HG03060 (cell line): ENCODE measurements around the gene SLC23A3.
"Not testable (repeated sequence)": the region's sequence is repeated elsewhere in the genome, so short reads cannot be mapped to it uniquely, and the experiment has no call there.

Source experiments
- ATAC-seq: cut with Tn5 transposase; IDR thresholded peaks from one replicate; pipeline ENCODE4 v1.9.1; 2021; ENCODE audit warnings: low read depth, moderate number of reproducible peaks; ENCODE audit not compliant: unreplicated experiment

Gene SLC23A3

DNA sequence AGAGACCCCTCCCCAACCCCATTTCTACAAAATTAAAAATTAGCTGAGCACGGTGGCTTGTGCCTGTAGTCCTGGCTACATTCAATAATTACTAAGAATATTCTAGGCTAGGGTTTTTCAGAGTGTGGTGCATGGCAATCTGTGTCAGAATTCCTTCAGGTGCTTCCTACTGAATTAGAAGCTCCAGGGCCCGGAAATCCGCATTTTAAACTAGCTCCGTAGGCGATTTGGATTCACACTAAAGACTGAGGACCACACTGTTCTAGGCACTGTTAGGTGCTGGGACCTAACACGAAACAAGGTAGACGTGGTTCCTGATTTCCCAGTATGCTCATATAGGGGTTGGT is 36.1 kb upstream of the SLC23A3 start:
- no peak for ATAC-seq

DNA sequence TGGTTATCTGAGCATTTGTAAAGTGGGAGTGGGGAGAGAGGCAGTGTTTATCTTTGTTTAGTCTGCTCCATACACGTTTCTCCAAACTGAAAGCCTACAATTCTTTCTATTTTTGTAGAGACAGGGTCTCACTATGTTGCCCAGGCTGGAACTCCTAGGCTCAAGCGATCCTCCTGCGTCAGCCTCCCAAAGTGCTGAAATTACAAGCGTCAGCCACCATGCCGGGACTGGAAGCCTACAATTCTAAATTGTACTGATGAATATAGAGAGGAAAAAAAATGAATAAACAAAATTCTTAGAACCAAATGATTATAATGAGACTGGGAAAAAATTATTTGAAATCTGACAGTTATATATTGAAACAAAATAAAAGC is 35.3 kb upstream of the SLC23A3 start:
- ATAC-seq: no peak

DNA sequence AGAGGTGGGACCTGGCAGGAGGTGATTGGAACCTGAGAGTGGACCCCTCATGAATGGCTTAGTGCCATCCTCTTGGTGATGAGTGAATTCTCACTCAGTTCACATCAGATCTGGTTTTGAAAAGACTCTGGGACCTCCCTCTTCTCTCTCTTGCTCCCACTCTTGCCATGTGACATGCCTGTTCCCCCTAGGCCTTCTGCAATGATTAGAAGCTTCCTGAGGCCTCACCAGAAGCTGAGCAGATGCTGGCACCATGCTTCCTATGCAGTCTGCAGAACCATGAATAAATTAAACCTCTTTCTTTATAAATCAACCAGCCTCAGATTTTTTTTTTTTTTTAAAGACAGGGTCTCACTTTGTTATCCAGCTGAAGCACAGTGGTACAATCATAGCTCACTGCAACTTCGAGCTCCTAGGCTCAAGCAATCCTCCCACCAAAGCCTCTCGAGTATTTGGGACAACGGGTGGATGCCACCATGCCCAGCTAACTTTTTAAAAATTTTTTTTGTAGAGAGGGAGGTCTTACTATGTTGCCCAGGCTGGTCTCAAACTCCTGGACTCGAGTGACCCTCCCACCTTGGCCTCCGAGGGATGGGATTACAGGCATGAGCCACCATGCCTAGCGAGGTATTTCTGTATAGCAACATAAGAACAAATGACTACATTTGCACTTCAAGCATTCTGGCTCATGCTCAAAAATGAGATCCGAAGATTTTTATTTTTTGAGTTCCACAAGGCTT is 34.8 kb upstream of the SLC23A3 start:
- ATAC-seq: no peak

DNA sequence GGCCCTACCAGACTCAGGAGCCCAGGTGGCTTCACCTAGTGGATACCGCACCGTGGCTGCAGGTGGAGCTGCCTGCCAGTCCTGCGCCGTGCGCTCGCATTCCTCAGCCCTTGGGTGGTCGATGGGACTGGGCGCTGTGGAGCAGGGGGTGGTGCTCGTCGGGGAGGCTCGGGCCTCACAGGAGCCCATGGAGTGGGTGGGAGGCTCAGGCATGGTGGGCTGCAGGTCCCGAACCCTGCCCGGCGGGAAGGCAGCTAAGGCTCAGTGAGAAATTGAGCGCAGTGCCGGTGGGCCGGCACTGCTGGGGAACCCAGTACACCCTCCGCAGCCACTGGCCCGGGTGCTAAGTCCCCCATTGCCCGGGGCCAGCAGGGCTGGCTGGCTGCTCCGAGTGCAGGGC is 31.5 kb upstream of the SLC23A3 start:
- ATAC-seq: not testable (repeated sequence)

DNA sequence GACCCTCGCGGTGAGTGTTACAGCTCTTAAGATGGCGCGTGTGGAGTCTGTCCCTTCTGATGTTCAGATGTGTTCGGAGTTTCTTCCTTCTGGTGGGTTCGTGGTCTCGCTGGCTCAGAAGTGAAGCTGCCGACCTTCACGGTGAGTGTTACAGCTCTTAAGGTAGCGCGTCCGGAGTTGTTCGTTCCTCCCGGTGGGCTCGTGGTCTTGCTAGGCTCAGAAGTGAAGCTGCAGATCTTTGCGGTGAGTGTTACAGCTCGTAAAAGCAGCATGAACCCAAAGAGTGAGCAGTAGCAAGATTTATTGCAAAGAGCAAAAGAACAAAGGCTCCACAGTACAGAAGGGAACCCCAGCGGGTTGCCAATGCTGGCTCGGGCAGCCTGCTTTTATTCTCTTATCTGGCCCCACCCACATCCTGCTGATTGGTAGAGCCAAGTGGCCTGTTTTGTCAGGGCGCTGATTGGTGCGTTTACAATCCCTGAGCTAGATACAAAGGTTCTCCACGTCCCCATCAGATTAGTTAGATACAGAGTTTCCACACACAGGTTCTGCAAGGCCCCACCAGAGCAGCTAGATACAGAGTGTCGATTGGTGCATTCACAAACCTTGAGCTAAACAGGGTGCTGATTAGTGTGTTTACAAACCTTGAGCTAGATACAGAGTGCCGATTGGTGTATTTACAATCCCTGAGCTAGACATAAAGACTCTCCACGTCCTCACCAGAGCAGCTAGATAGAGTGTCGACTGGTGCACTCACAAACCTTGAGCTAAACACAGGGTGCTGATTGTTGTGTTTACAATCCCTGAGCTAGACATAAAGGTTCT is 30.9 kb upstream of the SLC23A3 start:
- not testable (repeated sequence) for ATAC-seq

DNA sequence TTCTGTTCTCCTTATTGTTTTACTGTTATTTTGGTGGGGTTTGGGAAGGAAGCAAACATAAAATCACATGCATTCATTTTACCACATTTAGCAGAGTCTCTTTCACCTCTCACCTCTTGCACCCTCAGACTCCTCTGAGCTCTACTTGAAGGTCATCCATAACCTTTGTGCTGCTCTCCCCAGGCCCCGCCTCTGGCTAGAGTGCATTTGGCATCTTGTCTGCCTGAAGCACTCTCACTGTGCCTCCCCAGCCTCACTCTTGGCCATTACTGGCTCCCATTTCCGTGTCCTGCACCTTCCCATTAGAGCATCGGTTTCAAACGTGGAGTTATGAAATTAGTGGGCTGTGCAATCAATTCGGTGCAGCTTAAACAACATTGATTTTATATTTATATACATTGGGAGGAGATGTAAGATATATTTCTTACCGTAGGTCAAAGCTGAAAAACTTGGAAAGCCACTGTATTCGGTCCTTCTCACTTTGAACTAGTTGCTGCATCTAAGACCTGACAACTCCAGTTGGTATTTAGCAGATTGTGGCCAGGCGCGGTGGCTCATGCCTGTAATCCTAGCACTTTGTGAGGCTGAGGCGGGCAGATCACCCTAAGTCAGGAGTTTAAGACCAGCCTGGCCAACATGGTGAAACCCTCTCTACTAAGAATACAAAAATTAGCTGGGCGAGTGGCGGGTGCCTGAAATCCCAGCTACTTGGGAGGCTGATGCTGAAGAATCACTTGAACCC is 29.8 kb upstream of the SLC23A3 start:
- ATAC-seq: no peak

DNA sequence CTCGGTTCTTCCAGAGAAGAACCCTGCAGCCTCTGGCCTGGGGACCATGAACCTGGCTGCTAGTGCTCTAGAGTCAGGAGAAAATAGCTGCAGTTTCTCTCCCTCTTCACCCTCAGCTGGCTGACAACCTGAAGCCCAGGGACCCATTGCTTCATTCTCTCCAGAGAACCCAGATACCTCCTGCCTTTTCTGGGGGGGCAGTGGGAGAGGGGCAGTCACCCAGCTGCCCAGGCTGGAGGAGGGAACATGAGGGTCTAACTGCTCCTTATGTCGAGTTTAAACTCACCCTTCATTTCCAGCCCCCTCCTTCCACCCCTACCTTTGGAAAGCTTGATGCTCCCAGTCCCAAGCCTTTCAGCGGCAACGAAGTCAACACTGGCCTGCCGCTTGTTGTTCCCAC is 29.1 kb upstream of the SLC23A3 start:
- ATAC-seq: no peak

DNA sequence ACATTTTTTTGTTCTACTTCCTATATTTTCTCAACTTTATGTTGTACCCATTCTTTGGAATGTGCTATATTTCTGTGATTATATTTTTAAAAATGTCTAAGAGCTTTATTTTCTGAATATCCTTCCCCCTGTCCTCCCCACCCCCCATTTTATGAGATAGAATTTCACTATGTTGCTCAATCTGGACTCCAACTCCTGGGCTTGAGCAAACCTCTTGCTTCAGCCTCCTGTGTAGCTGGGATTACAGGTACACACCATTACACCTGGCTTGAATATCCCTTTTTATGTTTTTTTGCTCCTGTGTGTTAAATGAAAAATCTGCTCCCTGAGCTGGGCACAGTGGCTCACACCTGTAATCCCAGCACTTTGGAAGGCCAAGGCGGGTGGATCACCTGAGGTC is 27.6 kb upstream of the SLC23A3 start:
- ATAC-seq: no peak

DNA sequence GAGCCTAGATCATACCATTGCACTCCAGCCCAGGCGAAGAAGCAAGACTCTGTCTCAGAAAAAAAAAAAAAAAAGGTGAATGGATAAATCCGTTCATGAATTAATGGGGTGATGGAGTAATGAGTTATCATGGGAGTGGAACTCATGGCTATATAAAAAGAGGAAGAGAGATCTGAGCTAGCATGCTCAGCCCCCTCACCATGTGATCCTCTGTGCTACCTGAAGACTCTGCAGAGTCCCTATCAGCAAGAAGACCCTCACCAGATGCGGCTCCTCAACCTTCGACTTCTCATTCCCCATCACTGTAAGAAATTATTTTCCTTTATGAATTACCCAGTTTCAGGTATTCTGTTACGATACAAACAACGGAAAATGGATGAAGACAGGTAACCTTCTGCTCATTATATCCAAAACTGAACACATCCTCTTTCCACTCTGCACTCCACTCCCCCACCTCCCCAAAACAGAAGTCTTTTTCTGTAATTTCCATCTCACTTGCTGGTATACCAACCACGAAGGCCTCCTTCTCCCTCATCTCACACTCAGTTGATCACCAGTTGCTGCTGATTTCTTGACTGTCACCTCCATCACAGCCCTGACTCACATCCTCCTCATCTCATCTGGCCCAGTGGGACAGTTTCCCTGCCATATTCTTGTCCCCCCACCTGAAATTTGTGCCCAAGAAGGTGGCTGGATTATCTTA is 17.1 kb upstream of the SLC23A3 start:
- ATAC-seq: no peak

DNA sequence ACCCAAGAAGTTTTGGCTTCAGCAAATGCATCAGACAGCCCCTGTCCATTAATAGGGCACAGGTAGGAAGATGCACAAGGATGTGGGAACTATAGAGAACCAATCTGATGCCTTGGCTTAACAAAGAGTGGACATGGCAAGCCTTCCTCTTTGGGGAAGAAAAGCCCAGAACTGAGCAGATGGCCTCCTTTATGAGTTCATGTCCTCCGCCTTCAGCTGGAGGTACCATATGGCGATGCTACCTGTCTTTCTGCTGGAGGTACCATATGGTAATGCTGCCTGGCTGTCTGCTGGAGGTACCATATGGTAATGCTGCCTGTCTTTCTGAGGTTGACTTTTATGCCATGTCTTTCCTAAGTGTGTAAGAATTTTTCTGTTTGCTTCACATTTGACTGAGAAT is 14.3 kb upstream of the SLC23A3 start:
- no peak for ATAC-seq

DNA sequence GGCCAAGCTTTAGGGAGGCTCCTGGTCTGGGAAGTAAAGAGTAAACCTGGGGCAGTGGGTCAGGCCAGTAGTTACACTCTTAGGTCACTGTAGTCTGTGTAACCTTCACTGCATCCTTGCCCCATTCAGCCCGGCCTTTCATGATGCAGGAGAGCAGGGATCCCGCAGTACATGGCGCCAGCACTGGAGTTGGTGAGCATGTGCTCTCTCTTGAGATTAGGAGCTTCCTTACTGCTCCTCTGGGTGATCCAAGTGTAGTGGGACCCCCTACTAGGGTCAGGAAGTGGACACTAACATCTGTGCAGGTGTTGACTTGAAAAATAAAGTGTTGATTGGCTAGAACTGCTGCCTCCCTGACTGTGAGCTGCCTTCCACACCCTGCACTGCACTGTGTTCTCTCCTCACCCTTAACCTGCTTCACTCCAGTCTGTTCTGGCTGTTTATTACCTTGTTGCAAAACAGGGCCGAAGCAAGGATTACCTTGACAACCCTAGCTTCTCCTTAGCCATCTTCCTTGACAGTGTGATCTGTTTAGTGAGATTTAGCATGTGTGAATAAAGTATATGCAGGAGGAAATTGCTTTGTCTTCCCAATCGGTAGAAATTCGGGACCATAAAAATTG is 13.4 kb upstream of the SLC23A3 start:
- ATAC-seq: no peak

DNA sequence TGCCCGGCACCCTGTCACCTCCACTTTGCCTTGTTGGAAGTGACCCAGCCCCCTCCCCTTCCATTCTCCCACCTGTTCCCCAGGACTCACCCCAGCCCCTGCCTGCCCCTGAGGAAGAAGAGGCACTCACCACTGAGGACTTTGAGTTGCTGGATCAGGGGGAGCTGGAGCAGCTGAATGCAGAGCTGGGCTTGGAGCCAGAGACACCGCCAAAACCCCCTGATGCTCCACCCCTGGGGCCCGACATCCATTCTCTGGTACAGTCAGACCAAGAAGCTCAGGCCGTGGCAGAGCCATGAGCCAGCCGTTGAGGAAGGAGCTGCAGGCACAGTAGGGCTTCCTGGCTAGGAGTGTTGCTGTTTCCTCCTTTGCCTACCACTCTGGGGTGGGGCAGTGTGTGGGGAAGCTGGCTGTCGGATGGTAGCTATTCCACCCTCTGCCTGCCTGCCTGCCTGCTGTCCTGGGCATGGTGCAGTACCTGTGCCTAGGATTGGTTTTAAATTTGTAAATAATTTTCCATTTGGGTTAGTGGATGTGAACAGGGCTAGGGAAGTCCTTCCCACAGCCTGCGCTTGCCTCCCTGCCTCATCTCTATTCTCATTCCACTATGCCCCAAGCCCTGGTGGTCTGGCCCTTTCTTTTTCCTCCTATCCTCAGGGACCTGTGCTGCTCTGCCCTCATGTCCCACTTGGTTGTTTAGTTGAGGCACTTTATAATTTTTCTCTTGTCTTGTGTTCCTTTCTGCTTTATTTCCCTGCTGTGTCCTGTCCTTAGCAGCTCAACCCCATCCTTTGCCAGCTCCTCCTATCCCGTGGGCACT is 12.7 kb upstream of the SLC23A3 start:
- ATAC-seq: no peak

DNA sequence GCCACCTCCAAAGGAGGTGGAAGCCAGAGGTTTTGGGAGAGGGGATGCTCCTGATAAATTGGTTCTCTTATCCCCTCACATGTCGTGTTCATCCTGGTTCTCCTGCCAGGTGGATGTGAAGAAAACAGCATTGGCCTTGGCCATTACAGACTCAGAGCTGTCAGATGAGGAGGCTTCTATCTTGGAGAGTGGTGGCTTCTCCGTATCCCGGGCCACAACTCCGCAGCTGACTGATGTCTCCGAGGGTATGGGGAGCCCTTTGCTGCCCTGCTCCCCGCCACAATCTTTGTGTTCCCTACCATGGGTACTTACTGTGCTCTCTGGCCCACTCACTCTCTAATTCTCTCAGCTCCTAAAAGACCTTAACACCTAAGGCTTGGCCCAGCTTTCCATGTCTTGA is 11.7 kb upstream of the SLC23A3 start:
- no peak for ATAC-seq

DNA sequence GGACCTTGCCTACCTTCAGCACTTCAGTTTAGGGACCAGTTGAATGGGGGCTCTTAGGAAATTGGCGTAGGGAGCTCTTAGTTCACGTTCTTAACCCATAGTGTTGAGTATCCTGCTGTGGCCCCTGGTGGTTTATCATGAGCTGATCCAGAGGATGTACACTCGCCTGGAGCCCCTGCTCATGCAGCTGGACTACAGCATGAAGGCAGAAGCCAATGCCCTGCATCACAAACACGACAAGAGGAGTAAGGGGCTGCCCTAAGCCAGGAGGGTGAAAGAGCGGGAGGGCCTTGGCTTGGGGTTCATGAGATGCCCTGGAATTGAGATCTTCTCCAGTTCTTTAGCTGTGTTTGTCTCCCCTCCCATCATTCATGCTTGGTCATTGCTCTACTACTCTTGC is 11.1 kb upstream of the SLC23A3 start:
- ATAC-seq: no peak

DNA sequence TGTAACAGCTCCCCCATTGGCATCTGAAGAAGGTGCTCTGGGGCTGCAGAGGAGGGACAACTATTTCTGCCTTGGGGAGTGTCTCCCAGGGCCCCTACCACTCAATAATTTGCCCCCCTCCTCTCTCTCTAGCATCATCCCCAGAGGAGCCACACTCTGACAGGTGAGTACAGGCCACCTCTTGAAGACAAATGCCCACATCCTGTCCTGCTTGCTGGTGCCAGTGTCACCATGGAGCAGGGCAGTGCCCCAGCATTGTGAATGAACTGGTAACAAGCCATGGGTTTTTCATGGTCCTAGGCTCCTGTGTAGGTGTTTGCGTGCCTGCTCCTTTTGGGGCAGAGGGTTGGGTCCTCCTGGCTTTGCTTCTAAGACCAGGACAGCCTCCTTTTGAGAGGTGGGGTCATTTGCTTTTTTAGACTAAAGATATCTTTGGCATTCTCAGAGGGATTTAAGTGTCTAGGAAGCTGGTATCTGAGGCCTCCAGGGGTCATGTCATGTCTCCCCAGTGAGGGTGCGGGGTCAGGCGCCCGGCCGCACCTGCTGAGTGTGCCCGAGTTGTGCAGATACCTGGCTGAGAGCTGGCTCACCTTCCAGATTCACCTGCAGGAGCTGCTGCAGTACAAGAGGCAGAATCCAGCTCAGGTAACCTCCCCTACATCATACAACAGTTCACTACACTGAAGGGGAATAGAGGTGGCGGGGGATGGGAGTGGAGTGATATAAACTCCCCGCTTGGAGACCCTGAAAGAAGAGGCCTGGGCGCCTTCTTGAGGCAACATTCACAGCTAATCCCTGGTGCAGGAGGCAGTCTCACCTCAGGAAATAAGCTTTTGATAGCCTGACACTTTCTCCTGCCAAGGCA is 10.0 kb upstream of the SLC23A3 start:
- no peak for ATAC-seq

DNA sequence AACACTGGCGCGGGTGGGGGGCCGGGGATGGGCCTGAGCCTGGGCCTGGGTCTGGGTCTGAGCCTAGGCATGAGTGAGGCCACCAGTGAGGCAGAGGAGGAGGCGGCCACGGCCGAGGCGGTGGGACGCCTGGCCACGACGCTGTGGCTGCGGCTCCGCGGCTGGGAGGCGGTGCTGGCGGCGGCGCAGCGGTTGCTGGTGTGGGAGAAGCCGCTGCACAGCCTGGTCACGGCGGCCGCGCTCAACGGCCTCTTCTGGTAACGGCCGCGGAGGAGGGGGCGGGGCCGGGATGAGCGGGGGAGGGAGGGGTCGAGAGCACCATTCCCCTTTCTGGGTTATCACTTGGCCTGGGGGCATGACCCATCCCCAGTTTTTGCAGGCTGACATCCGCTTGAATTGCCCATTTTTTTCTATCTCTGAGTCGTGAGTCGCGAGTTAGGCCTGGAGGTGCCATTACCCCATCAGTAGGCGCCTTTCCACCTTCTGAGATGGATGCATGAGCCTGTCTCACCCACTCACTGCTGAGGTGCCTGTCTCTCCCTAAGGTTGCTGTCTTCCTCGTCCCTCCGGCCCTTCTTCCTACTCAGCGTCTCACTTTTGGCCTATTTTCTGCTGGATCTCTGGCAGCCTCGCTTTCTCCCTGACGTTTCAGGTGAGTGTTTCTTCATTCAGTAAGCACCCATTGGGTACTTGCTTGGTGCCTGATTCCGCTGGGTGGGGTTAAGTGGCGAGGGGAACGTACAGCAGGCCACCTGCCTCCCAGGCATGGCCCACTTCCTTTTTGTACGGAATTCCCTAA is 8.7 kb upstream of the SLC23A3 start:
- ATAC-seq: no peak

DNA sequence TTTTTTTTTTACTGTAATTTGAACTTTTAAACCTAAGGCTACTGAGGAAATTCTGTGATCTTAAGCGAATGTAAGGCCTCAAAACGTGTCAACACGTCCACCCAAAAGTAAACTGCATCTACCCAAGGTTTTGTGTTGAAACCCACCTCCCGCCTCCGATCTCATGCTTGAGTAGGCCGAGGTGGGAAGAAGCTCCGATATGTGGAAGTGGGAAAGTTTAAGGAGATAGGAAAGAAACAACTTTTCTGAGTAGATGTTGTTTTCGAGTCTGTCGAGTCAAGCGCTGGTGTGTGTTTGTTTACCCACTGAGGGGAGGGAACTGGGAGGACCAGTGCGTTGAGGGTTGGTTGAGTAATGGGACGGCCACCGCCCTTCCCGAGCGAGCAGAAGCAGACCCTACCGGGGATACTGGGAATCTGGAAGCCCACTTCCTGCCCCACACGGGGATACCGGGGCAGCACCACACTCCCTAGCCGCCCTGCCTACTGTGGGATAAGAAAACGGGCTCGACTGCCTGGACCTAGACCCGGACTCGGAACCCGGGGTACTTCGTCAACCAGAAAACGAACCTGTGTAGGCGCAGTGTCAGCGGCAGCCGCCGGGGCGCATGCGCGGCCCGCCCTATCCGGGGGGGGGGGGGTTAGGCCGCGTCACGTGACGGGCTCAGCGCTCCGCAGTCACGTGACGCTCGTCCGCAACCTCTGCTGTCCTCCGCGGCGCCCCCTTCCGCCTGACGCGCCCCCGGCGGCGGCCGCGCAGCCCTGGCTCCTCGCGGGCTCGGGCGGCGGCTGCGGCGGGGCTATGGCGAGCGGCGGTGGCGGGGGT is 7.9 kb upstream of the SLC23A3 start, which contains the start of gene RETREG2:
TSS of gene RETREG2 (plus strand) at position 724 of the 825 bp plus-strand sequence. CDS start at position 802, 78 bp downstream.
- no peak for ATAC-seq
